Measurements from ENCODE around the gene ITGB5. TPM values are rescaled to one million over a fixed set of nuclear protein-coding genes. Genes with fewer than 3 reads are reported as not detected.

ITGB5 gene
- total RNA-seq, 1 experiment from 2014 or later = 225 TPM

GRCh38 chr3:124815781-124816180, 71.4 kb downstream of the ITGB5 start:
- intact Hi-C loops (cut with micrococcal nuclease; ENCODE audit: unreplicated experiment) = loop anchor here (2.0 kb wide), 1 partner anchor 71 kb away; the partner anchor contains the start of gene ITGB5
- H3K9me3 Mint-ChIP-seq (ENCODE audit: low read depth, unreplicated experiment) = no peaks in the 10 kb centered on the region
- peaks cover 82% of the 10 kb centered on the region for H3K4me1 Mint-ChIP-seq (ENCODE audit: low read depth, unreplicated experiment)
- no TSS peak for BruUV-seq (replicated peaks)
- no peak for DNase-seq
- peaks cover 58% of the 10 kb centered on the region for H3K36me3 Mint-ChIP-seq (ENCODE audit: insufficient read depth, unreplicated experiment)
- TF ChIP-seq CTCF (IDR thresholded peaks at IDR 0.05; ENCODE audit: unreplicated experiment) = no peak
- peak overlapping the region; percentile 50 for H3K4me3 Mint-ChIP-seq (ENCODE audit: low read depth, unreplicated experiment)
- H3K27ac Mint-ChIP-seq (ENCODE audit: unreplicated experiment) = peak overlapping the region; percentile 97
- H3K27me3 Mint-ChIP-seq (ENCODE audit: unreplicated experiment) = no peaks in the 10 kb centered on the region
- CTCF ChIA-PET = interaction anchor here (0.8 kb wide), 1 partner anchor 71 kb away, joined by 3 read pairs; no protein-coding TSS in a partner anchor

GRCh38 chr3:124814620-124815421, 72.3 kb downstream of the ITGB5 start:
- Mint-ChIP-seq H3K36me3 (ENCODE audit: insufficient read depth, unreplicated experiment) (peaks cover 58% of the 10 kb centered on the region), H3K27ac (ENCODE audit: unreplicated experiment) (peak overlapping the region; percentile 97), H3K9me3 (ENCODE audit: low read depth, unreplicated experiment) (no peaks in the 10 kb centered on the region), H3K27me3 (ENCODE audit: unreplicated experiment) (no peaks in the 10 kb centered on the region), H3K4me1 (ENCODE audit: low read depth, unreplicated experiment) (peaks cover 84% of the 10 kb centered on the region), H3K4me3 (ENCODE audit: low read depth, unreplicated experiment) (peak overlapping the region; percentile 51)
- CTCF ChIA-PET = interaction anchor here (0.5 to 1.4 kb wide), 6 partner anchors 9 to 86 kb away, joined by 3 to 7 read pairs (median 3); no protein-coding TSS in a partner anchor
- DNase-seq = peak; percentile 55
- no TSS peak for BruUV-seq (replicated peaks)
- no peak for TF ChIP-seq CTCF (IDR thresholded peaks at IDR 0.05; ENCODE audit: unreplicated experiment)
- intact Hi-C loops (cut with micrococcal nuclease; ENCODE audit: unreplicated experiment) = loop anchor here (2.0 kb wide), 1 partner anchor 72 kb away; the partner anchor contains the start of gene ITGB5

GRCh38 chr3:124813541-124813940, 73.6 kb downstream of the ITGB5 start:
- Mint-ChIP-seq H3K27ac (ENCODE audit: unreplicated experiment) (peak overlapping the region; percentile 88), H3K4me1 (ENCODE audit: low read depth, unreplicated experiment) (peaks cover 72% of the 10 kb centered on the region), H3K27me3 (ENCODE audit: unreplicated experiment) (no peaks in the 10 kb centered on the region), H3K9me3 (ENCODE audit: low read depth, unreplicated experiment) (no peaks in the 10 kb centered on the region), H3K36me3 (ENCODE audit: insufficient read depth, unreplicated experiment) (peaks cover 51% of the 10 kb centered on the region), H3K4me3 (ENCODE audit: low read depth, unreplicated experiment) (peak overlapping the region; percentile 29)
- intact Hi-C loops (cut with micrococcal nuclease; ENCODE audit: unreplicated experiment) = no loop called here
- no TSS peak for BruUV-seq (replicated peaks)
- no peak for DNase-seq
- no peak for TF ChIP-seq CTCF (IDR thresholded peaks at IDR 0.05; ENCODE audit: unreplicated experiment)
- CTCF ChIA-PET = interaction anchor here (1.0 to 1.2 kb wide), 2 partner anchors 32 to 86 kb away, joined by 3 to 4 read pairs; no protein-coding TSS in a partner anchor

- peaks cover 67% of the 10 kb centered on the region for H3K4me1 Mint-ChIP-seq (ENCODE audit: low read depth, unreplicated experiment)
- no peak for TF ChIP-seq CTCF (IDR thresholded peaks at IDR 0.05; ENCODE audit: unreplicated experiment)
Measured at GRCh38 chr3:124812291-124813265, 74.6 kb downstream of the ITGB5 start.

More at GRCh38 chr3:124812291-124813265, 74.6 kb downstream of the ITGB5 start:
- peak; percentile 87 for DNase-seq
- CTCF ChIA-PET = interaction anchor here (0.6 to 1.2 kb wide), 5 partner anchors 26 to 112 kb away, joined by 3 to 7 read pairs (median 4); no protein-coding TSS in a partner anchor
- Mint-ChIP-seq H3K36me3 (ENCODE audit: insufficient read depth, unreplicated experiment) (peaks cover 49% of the 10 kb centered on the region), H3K4me3 (ENCODE audit: low read depth, unreplicated experiment) (peak overlapping the region; percentile 29), H3K9me3 (ENCODE audit: low read depth, unreplicated experiment) (no peaks in the 10 kb centered on the region), H3K27ac (ENCODE audit: unreplicated experiment) (peak overlapping the region; percentile 88), H3K27me3 (ENCODE audit: unreplicated experiment) (no peaks in the 10 kb centered on the region)
- TSS peak; percentile 73 for BruUV-seq (replicated peaks)
- intact Hi-C loops (cut with micrococcal nuclease; ENCODE audit: unreplicated experiment) = no loop called here

Data from Calu3 (cell line).